Measurements from ENCODE around the gene DNM3.

The DNM3 gene

GRCh38 chr1:172399756-172400721, 558.7 kb downstream of the DNM3 start:
- TF ChIP-seq CTCF (IDR thresholded peaks at IDR 0.05): peak; percentile 4

GRCh38 chr1:172400722-172401105, 559.4 kb downstream of the DNM3 start:
- no peak for TF ChIP-seq CTCF (IDR thresholded peaks at IDR 0.05)

GRCh38 chr1:172401477-172401876, 560.2 kb downstream of the DNM3 start:
- no peak for TF ChIP-seq CTCF (IDR thresholded peaks at IDR 0.05)

GRCh38 chr1:172401892-172402291, 560.6 kb downstream of the DNM3 start:
- no peak for TF ChIP-seq CTCF (IDR thresholded peaks at IDR 0.05)

- TF ChIP-seq CTCF (IDR thresholded peaks at IDR 0.05): no peak
These were observed 561.7 kb downstream of the DNM3 start for GRCh38 chr1:172402878-172403569.

- TF ChIP-seq CTCF (IDR thresholded peaks at IDR 0.05): no peak
These were observed 562.8 kb downstream of the DNM3 start for GRCh38 chr1:172404121-172404520.

- no peak for TF ChIP-seq CTCF (IDR thresholded peaks at IDR 0.05)
These were observed 564.6 kb downstream of the DNM3 start for GRCh38 chr1:172405912-172406311.

Measured in LNCAP (cell line).